Measurements from ENCODE around the gene OTX2. TPM values are rescaled to one million over a fixed set of nuclear protein-coding genes. Genes with fewer than 3 reads are reported as not detected.

Gene OTX2
- total RNA-seq, 1 experiment from 2014 or later, result not detected

DNA sequence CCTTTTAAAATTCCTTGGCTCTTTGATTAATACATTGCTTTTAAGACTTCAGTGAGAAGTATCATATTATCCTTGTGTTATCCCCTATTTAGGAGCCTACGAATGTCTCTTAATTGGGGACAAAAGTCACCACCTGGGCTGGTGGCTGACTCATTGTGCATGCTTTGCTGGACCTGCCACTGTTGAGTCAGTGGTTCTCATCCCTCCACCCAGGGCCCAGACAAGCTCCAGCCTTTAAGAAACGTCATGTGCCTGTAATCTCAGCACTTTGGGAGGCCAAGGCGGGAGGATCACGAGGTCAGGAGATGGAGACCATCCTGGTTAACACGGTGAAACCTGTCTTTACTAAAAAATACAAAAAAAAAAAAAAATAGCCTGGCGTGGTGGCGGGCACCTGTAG is 57.9 kb downstream of the OTX2 start:
- no TSS peak for BruUV-seq (replicated peaks)
- ChIA-PET CTCF (no interaction called here), POLR2A (no interaction called here)
- H3K27ac ChIP-seq (ENCODE audit: low read length), result no peak overlapping the region
- no peaks in the 10 kb centered on the region for H3K36me3 ChIP-seq (ENCODE audit: control insufficient read depth, insufficient read depth, low read length)
- intact Hi-C loops (cut with micrococcal nuclease; ENCODE audit: unreplicated experiment), result no loop called here
- no peak overlapping the region for H3K4me3 ChIP-seq (ENCODE audit: low read depth in 2 of 2, low read length in 2 of 2)
- H3K27me3 ChIP-seq (ENCODE audit: control insufficient read depth, insufficient read depth, low read length), result no peaks in the 10 kb centered on the region; the same call in none of the 2 replicates
- no peak for ATAC-seq
- TF ChIP-seq SIN3A (IDR thresholded peaks at IDR 0.05; ENCODE audit: borderline replicate concordance, insufficient read depth, low read depth, low read length) (no peak), POLR2AphosphoS5 (IDR thresholded peaks at IDR 0.05; ENCODE audit: low read depth, low read length) (no peak), TCF7L2 (IDR thresholded peaks at IDR 0.05; ENCODE audit: low read depth, low read length) (no peak)
- TF ChIP-seq, protein P1, sequence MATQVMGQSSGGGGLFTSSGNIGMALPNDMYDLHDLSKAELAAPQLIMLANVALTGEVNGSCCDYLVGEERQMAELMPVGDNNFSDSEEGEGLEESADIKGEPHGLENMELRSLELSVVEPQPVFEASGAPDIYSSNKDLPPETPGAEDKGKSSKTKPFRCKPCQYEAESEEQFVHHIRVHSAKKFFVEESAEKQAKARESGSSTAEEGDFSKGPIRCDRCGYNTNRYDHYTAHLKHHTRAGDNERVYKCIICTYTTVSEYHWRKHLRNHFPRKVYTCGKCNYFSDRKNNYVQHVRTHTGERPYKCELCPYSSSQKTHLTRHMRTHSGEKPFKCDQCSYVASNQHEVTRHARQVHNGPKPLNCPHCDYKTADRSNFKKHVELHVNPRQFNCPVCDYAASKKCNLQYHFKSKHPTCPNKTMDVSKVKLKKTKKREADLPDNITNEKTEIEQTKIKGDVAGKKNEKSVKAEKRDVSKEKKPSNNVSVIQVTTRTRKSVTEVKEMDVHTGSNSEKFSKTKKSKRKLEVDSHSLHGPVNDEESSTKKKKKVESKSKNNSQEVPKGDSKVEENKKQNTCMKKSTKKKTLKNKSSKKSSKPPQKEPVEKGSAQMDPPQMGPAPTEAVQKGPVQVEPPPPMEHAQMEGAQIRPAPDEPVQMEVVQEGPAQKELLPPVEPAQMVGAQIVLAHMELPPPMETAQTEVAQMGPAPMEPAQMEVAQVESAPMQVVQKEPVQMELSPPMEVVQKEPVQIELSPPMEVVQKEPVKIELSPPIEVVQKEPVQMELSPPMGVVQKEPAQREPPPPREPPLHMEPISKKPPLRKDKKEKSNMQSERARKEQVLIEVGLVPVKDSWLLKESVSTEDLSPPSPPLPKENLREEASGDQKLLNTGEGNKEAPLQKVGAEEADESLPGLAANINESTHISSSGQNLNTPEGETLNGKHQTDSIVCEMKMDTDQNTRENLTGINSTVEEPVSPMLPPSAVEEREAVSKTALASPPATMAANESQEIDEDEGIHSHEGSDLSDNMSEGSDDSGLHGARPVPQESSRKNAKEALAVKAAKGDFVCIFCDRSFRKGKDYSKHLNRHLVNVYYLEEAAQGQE (IDR thresholded peaks at IDR 0.05; ENCODE audit: insufficient read depth in 1 of 2, low read depth in 2 of 2, low read length in 1 of 2), result no peak
- TF ChIP-seq, protein P2, sequence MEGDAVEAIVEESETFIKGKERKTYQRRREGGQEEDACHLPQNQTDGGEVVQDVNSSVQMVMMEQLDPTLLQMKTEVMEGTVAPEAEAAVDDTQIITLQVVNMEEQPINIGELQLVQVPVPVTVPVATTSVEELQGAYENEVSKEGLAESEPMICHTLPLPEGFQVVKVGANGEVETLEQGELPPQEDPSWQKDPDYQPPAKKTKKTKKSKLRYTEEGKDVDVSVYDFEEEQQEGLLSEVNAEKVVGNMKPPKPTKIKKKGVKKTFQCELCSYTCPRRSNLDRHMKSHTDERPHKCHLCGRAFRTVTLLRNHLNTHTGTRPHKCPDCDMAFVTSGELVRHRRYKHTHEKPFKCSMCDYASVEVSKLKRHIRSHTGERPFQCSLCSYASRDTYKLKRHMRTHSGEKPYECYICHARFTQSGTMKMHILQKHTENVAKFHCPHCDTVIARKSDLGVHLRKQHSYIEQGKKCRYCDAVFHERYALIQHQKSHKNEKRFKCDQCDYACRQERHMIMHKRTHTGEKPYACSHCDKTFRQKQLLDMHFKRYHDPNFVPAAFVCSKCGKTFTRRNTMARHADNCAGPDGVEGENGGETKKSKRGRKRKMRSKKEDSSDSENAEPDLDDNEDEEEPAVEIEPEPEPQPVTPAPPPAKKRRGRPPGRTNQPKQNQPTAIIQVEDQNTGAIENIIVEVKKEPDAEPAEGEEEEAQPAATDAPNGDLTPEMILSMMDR (IDR thresholded peaks at IDR 0.05), result no peak
- H3K4me1 ChIP-seq (ENCODE audit: control insufficient read depth, insufficient read depth, low read length), result no peaks in the 10 kb centered on the region
- in situ Hi-C loops (cut with HindIII; ENCODE audit: low pct_unique_long_range_greater_than_20kb, low sequenced_read_pairs), result no loop called here
- H3K9me3 ChIP-seq (ENCODE audit: control insufficient read depth, insufficient read depth, low read depth, low read length), result no peaks in the 10 kb centered on the region
- no peak for DNase-seq (ENCODE audit: low read depth, low spot score)

DNA sequence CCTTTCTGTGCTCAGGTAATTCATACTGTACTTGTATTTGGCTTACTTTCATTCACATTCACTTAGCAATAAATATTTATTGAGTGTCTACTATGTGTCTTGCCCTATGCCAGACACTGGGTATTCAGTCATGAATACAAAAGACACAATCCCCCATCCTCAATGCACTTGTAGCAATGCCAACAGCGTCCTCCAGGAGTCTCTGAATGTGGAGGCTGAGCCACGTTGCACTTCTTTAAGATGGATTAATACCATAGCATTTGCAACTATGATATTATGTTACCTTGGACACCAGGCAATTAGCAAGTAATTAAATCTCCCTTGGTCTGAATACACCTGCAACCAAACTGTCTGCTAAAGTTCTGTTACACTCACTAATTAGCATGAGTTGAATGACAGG is 58.8 kb downstream of the OTX2 start:
- ATAC-seq, result no peak
- in situ Hi-C loops (cut with HindIII; ENCODE audit: low pct_unique_long_range_greater_than_20kb, low sequenced_read_pairs) (no loop called here), intact Hi-C loops (cut with micrococcal nuclease; ENCODE audit: unreplicated experiment) (no loop called here)
- POLR2A ChIA-PET, result no interaction called here
- no peaks in the 10 kb centered on the region for H3K9me3 ChIP-seq (ENCODE audit: control insufficient read depth, insufficient read depth, low read depth, low read length)
- no peaks in the 10 kb centered on the region for H3K4me1 ChIP-seq (ENCODE audit: control insufficient read depth, insufficient read depth, low read length)
- no peak for DNase-seq (ENCODE audit: low read depth, low spot score)
- no TSS peak for BruUV-seq (replicated peaks)
- H3K27me3 ChIP-seq (ENCODE audit: control insufficient read depth, insufficient read depth, low read length), result no peaks in the 10 kb centered on the region; the same call in none of the 2 replicates
- H3K27ac ChIP-seq (ENCODE audit: low read length), result no peak overlapping the region
- H3K36me3 ChIP-seq (ENCODE audit: control insufficient read depth, insufficient read depth, low read length), result no peaks in the 10 kb centered on the region
- CTCF ChIA-PET, result no interaction called here
- no peak overlapping the region for H3K4me3 ChIP-seq (ENCODE audit: low read depth in 2 of 2, low read length in 2 of 2)
- TF ChIP-seq, protein P1 (IDR thresholded peaks at IDR 0.05; ENCODE audit: insufficient read depth in 1 of 2, low read depth in 2 of 2, low read length in 1 of 2), result no peak
- TF ChIP-seq, protein P2 (IDR thresholded peaks at IDR 0.05), result no peak
- TF ChIP-seq SIN3A (IDR thresholded peaks at IDR 0.05; ENCODE audit: borderline replicate concordance, insufficient read depth, low read depth, low read length), result no peak
- no peak for TF ChIP-seq TCF7L2 (IDR thresholded peaks at IDR 0.05; ENCODE audit: low read depth, low read length)
- no peak for TF ChIP-seq POLR2AphosphoS5 (IDR thresholded peaks at IDR 0.05; ENCODE audit: low read depth, low read length)

Other genes with a start within 250 kb of the OTX2 start
- 8.9 TPM for gene TMEM260, start 230.7 kb downstream of the OTX2 start, total RNA-seq (2021; ENCODE audit: unreplicated experiment)

Data from Panc1 (cell line).